ENCODE measurements around the gene TBP.

TBP gene

GRCh38 chr6:170510631-170511030 lies 43.5 kb upstream of the TBP start:
- H3K4me3 ChIP-seq (ENCODE audit: low read length), result no peak overlapping the region
- DNase-seq (ENCODE audit: low read depth), result no peak
- TF ChIP-seq CTCF (conservative IDR thresholded peaks at IDR 0.05; ENCODE audit: low read length), result no peak

- TF ChIP-seq CTCF (conservative IDR thresholded peaks at IDR 0.05; ENCODE audit: low read length), result no peak
- no peak overlapping the region for H3K4me3 ChIP-seq (ENCODE audit: low read length)
- DNase-seq (ENCODE audit: low read depth), result no peak
Measured at GRCh38 chr6:170512249-170512648, 41.9 kb upstream of the TBP start.

- H3K4me3 ChIP-seq (ENCODE audit: low read length), result no peak overlapping the region
- no peak for DNase-seq (ENCODE audit: low read depth)
- no peak for TF ChIP-seq CTCF (conservative IDR thresholded peaks at IDR 0.05; ENCODE audit: low read length)
Measured at GRCh38 chr6:170514908-170515307, 39.3 kb upstream of the TBP start.

- peak; percentile 76 for DNase-seq (ENCODE audit: low read depth)
- peak; percentile 91 for TF ChIP-seq CTCF (conservative IDR thresholded peaks at IDR 0.05; ENCODE audit: low read length)
- no peak overlapping the region for H3K4me3 ChIP-seq (ENCODE audit: low read length)
Measured at GRCh38 chr6:170516783-170517616, 37.2 kb upstream of the TBP start.

- H3K4me3 ChIP-seq (ENCODE audit: low read length), result no peak overlapping the region
- no peak for DNase-seq (ENCODE audit: low read depth)
- TF ChIP-seq CTCF (conservative IDR thresholded peaks at IDR 0.05; ENCODE audit: low read length), result peak; percentile 29
Measured at GRCh38 chr6:170522565-170523183, 31.5 kb upstream of the TBP start.

GRCh38 chr6:170523256-170524171 lies 30.7 kb upstream of the TBP start:
- no peak for DNase-seq (ENCODE audit: low read depth)
- no peak overlapping the region for H3K4me3 ChIP-seq (ENCODE audit: low read length)
- no peak for TF ChIP-seq CTCF (conservative IDR thresholded peaks at IDR 0.05; ENCODE audit: low read length)

All from AG10803 (cell line).